ENCODE results near the gene MSANTD1. TPM values are rescaled to one million over a fixed set of nuclear protein-coding genes. Genes with fewer than 3 reads are reported as not detected.

The MSANTD1 gene
- total RNA-seq, 1 experiment from 2014 or later = 0.95 TPM

GRCh38 chr4:3208826-3209225, 40.1 kb upstream of the MSANTD1 start:
- POLR2A ChIA-PET = no interaction called here

GRCh38 chr4:3209551-3210325, 39.2 kb upstream of the MSANTD1 start:
- intact Hi-C loops (cut with micrococcal nuclease; ENCODE audit: unreplicated experiment) = no loop called here
- BruUV-seq (replicated peaks) = no TSS peak
- Histone ChIP-seq H3K4me3 (ENCODE audit: low read depth, low read length) (no peak overlapping the region), H3K4me1 (no peaks in the 10 kb centered on the region), H3K27me3 (replicated peaks; ENCODE audit: control insufficient read depth, insufficient read depth, low read length) (no peaks in the 10 kb centered on the region), H3K36me3 (ENCODE audit: control insufficient read depth, insufficient read depth, low read length) (peaks cover 1% of the 10 kb centered on the region; the same call in 1 of the 2 replicates), H3K9me3 (no peaks in the 10 kb centered on the region)
- TF ChIP-seq, protein P1, sequence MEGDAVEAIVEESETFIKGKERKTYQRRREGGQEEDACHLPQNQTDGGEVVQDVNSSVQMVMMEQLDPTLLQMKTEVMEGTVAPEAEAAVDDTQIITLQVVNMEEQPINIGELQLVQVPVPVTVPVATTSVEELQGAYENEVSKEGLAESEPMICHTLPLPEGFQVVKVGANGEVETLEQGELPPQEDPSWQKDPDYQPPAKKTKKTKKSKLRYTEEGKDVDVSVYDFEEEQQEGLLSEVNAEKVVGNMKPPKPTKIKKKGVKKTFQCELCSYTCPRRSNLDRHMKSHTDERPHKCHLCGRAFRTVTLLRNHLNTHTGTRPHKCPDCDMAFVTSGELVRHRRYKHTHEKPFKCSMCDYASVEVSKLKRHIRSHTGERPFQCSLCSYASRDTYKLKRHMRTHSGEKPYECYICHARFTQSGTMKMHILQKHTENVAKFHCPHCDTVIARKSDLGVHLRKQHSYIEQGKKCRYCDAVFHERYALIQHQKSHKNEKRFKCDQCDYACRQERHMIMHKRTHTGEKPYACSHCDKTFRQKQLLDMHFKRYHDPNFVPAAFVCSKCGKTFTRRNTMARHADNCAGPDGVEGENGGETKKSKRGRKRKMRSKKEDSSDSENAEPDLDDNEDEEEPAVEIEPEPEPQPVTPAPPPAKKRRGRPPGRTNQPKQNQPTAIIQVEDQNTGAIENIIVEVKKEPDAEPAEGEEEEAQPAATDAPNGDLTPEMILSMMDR (IDR thresholded peaks at IDR 0.05; ENCODE audit: insufficient read depth in 1 of 2, low read depth in 1 of 2, low read length in 1 of 2, severe bottlenecking in 1 of 2, unreplicated experiment in 1 of 2) = no peak
- no peak overlapping the region for H3K4me3 Mint-ChIP-seq (ENCODE audit: unreplicated experiment)
- ChIA-PET POLR2A (no interaction called here), CTCF (interaction anchor here (1.2 kb wide), 1 partner anchor 16 kb away, joined by 3 read pairs; no protein-coding TSS in a partner anchor)
- peaks cover 13% of the 10 kb centered on the region for H3K4me1 Mint-ChIP-seq (ENCODE audit: low read depth, unreplicated experiment)
- DNase-seq = peak in 1 of 2 experiments; percentile 14
- no peak overlapping the region for H3K27ac Mint-ChIP-seq (ENCODE audit: unreplicated experiment)
- no peaks in the 10 kb centered on the region for H3K9me3 Mint-ChIP-seq (ENCODE audit: unreplicated experiment)
- H3K36me3 Mint-ChIP-seq (ENCODE audit: insufficient read depth, unreplicated experiment) = peaks cover 56% of the 10 kb centered on the region
- H3K27me3 Mint-ChIP-seq (ENCODE audit: insufficient read depth, unreplicated experiment) = no peaks in the 10 kb centered on the region

More at GRCh38 chr4:3208826-3209225, 40.1 kb upstream of the MSANTD1 start:
- Mint-ChIP-seq H3K36me3 (ENCODE audit: insufficient read depth, unreplicated experiment) (peaks cover 60% of the 10 kb centered on the region), H3K27me3 (ENCODE audit: insufficient read depth, unreplicated experiment) (no peaks in the 10 kb centered on the region), H3K9me3 (ENCODE audit: unreplicated experiment) (no peaks in the 10 kb centered on the region), H3K4me3 (ENCODE audit: unreplicated experiment) (no peak overlapping the region), H3K4me1 (ENCODE audit: low read depth, unreplicated experiment) (peaks cover 13% of the 10 kb centered on the region), H3K27ac (ENCODE audit: unreplicated experiment) (no peak overlapping the region)
- BruUV-seq (replicated peaks) = no TSS peak
- Histone ChIP-seq H3K4me3 (ENCODE audit: low read depth, low read length) (no peak overlapping the region), H3K9me3 (no peaks in the 10 kb centered on the region), H3K27me3 (replicated peaks; ENCODE audit: control insufficient read depth, insufficient read depth, low read length) (no peaks in the 10 kb centered on the region), H3K4me1 (no peaks in the 10 kb centered on the region), H3K36me3 (ENCODE audit: control insufficient read depth, insufficient read depth, low read length) (peaks cover 1% of the 10 kb centered on the region; the same call in 1 of the 2 replicates)
- DNase-seq = peak in 1 of 2 experiments; percentile 18
- CTCF ChIA-PET = interaction anchor here (1.2 kb wide), 1 partner anchor 15 kb away, joined by 3 read pairs; no protein-coding TSS in a partner anchor
- intact Hi-C loops (cut with micrococcal nuclease; ENCODE audit: unreplicated experiment) = no loop called here
- TF ChIP-seq, protein P1 (IDR thresholded peaks at IDR 0.05; ENCODE audit: insufficient read depth in 1 of 2, low read depth in 1 of 2, low read length in 1 of 2, severe bottlenecking in 1 of 2, unreplicated experiment in 1 of 2) = no peak

- no peak overlapping the region for H3K4me3 Mint-ChIP-seq (ENCODE audit: unreplicated experiment)
- Histone ChIP-seq H3K4me3 (ENCODE audit: low read depth, low read length) (no peak overlapping the region), H3K9me3 (no peaks in the 10 kb centered on the region), H3K27me3 (replicated peaks; ENCODE audit: control insufficient read depth, insufficient read depth, low read length) (no peaks in the 10 kb centered on the region), H3K4me1 (no peaks in the 10 kb centered on the region), H3K36me3 (ENCODE audit: control insufficient read depth, insufficient read depth, low read length) (peaks cover 1% of the 10 kb centered on the region; the same call in 1 of the 2 replicates)
- H3K4me1 Mint-ChIP-seq (ENCODE audit: low read depth, unreplicated experiment) = peaks cover 13% of the 10 kb centered on the region
- no TSS peak for BruUV-seq (replicated peaks)
- no peaks in the 10 kb centered on the region for H3K9me3 Mint-ChIP-seq (ENCODE audit: unreplicated experiment)
- H3K36me3 Mint-ChIP-seq (ENCODE audit: insufficient read depth, unreplicated experiment) = peaks cover 56% of the 10 kb centered on the region
- no peak overlapping the region for H3K27ac Mint-ChIP-seq (ENCODE audit: unreplicated experiment)
- ChIA-PET POLR2A (no interaction called here), CTCF (no interaction called here)
- no peak for DNase-seq
- no peaks in the 10 kb centered on the region for H3K27me3 Mint-ChIP-seq (ENCODE audit: insufficient read depth, unreplicated experiment)
- intact Hi-C loops (cut with micrococcal nuclease; ENCODE audit: unreplicated experiment) = no loop called here
- TF ChIP-seq, protein P1 (IDR thresholded peaks at IDR 0.05; ENCODE audit: insufficient read depth in 1 of 2, low read depth in 1 of 2, low read length in 1 of 2, severe bottlenecking in 1 of 2, unreplicated experiment in 1 of 2) = no peak
Measured at GRCh38 chr4:3210467-3210866, 38.5 kb upstream of the MSANTD1 start.

Measured in Caco-2 (cell line).